GM19467 (cell line): ENCODE data around the gene PIGBOS1.

Experiments
- ATAC-seq: cut with Tn5 transposase; IDR thresholded peaks from one replicate; pipeline ENCODE4 v1.9.1; 2021; ENCODE audit warnings: mild to moderate bottlenecking, moderate library complexity; ENCODE audit not compliant: unreplicated experiment

The PIGBOS1 gene

DNA sequence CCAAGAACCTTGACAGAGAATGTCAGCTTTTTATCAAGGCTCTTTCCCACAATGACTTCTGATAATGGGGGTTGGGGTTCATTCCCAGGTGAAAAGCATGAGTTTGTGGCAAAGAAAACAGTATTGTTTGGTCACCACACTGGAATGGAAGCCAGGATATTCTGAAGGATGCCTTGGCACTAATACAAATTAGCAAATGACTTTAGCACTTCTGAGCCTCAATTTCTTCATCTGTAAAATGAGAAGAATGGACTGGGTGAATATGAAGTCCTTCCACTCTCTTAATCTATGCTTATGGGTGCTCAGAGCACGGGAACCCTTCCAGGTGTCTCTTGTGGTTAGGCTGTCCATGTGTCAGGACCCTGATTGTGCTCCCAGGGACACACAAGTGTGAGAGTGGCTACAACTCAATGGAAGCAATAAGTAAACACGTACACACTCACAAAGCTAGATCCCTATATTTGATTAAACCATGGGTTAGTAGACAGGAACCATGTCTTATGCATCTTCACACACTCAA is 50.7 kb downstream of the PIGBOS1 start:
- no peak for ATAC-seq

DNA sequence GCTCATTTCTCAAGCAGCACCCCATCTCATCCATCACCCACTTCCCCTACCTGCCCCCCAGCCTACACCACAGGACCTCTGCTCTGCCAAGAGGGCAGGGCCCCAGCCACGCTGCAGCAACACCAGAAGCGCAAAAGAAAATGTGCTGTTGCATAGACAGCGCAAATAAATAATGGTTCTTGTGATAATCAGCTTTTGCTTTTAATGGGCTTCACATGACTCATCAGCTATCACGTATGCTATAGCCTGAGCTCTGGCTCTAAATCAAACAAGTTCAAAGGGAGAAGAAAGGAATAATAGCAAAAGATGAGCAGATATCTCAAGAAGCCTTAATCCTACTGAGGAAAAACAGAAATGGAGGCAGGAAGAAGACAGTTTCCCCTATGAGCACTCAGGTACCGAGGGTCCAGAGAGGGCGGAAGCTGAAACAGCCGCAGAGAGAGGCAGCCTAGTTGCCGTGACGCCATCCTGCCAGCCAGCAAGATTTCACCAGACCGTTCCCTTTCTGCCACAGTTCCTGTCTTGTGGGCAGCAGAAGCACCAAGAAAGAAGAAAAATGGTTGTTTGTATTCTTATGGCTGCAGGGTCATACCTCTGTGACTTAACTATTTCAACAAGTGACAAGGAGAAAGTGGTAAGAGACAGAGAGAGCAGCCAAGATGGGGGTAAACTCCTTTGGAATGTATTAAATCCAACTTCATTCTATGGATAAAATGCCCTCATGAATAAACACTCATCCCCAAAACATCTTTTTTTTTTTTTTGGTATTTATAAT is 51.3 kb downstream of the PIGBOS1 start:
- peak; percentile 80 for ATAC-seq
